ENCODE results near the gene DOCK4.

DOCK4 gene

GRCh38 chr7:111872450-111873325 lies 333.5 kb downstream of the DOCK4 start:
- in situ Hi-C loops (cut with HindIII; ENCODE audit: low sequenced_read_pairs): no loop called here

- in situ Hi-C loops (cut with HindIII; ENCODE audit: low sequenced_read_pairs): no loop called here
These were observed 334.9 kb downstream of the DOCK4 start for GRCh38 chr7:111871283-111871682.

GRCh38 chr7:111869280-111869679 lies 336.9 kb downstream of the DOCK4 start:
- in situ Hi-C loops (cut with HindIII; ENCODE audit: low sequenced_read_pairs): no loop called here

GRCh38 chr7:111867348-111867931 lies 338.8 kb downstream of the DOCK4 start:
- in situ Hi-C loops (cut with HindIII; ENCODE audit: low sequenced_read_pairs): no loop called here

GRCh38 chr7:111866787-111867186 lies 339.4 kb downstream of the DOCK4 start:
- in situ Hi-C loops (cut with HindIII; ENCODE audit: low sequenced_read_pairs): no loop called here

GRCh38 chr7:111865430-111865829 lies 340.8 kb downstream of the DOCK4 start:
- in situ Hi-C loops (cut with HindIII; ENCODE audit: low sequenced_read_pairs): no loop called here

GRCh38 chr7:111864291-111864976 lies 341.8 kb downstream of the DOCK4 start:
- in situ Hi-C loops (cut with HindIII; ENCODE audit: low sequenced_read_pairs): no loop called here

- in situ Hi-C loops (cut with HindIII; ENCODE audit: low sequenced_read_pairs): no loop called here
These were observed 342.9 kb downstream of the DOCK4 start for GRCh38 chr7:111863269-111863668.

- in situ Hi-C loops (cut with HindIII; ENCODE audit: low sequenced_read_pairs): no loop called here
These were observed 346.0 kb downstream of the DOCK4 start for GRCh38 chr7:111860248-111860647.

- in situ Hi-C loops (cut with HindIII; ENCODE audit: low sequenced_read_pairs): loop anchor here (10.0 kb wide), 1 partner anchor 94 kb away; no protein-coding TSS in a partner anchor
These were observed 347.9 kb downstream of the DOCK4 start for GRCh38 chr7:111858331-111858730.

- in situ Hi-C loops (cut with HindIII; ENCODE audit: low sequenced_read_pairs): loop anchor here (10.0 kb wide), 1 partner anchor 91 kb away; no protein-coding TSS in a partner anchor
These were observed 350.4 kb downstream of the DOCK4 start for GRCh38 chr7:111855842-111856227.

- in situ Hi-C loops (cut with HindIII; ENCODE audit: low sequenced_read_pairs): loop anchor here (10.0 kb wide), 1 partner anchor 90 kb away; no protein-coding TSS in a partner anchor
These were observed 350.9 kb downstream of the DOCK4 start for GRCh38 chr7:111855161-111855841.

GRCh38 chr7:111853201-111853990 lies 352.8 kb downstream of the DOCK4 start:
- in situ Hi-C loops (cut with HindIII; ENCODE audit: low sequenced_read_pairs): loop anchor here (10.0 kb wide), 1 partner anchor 89 kb away; no protein-coding TSS in a partner anchor

GRCh38 chr7:111852081-111852480 lies 354.1 kb downstream of the DOCK4 start:
- in situ Hi-C loops (cut with HindIII; ENCODE audit: low sequenced_read_pairs): loop anchor here (10.0 kb wide), 1 partner anchor 87 kb away; no protein-coding TSS in a partner anchor

GRCh38 chr7:111846898-111847297 lies 359.3 kb downstream of the DOCK4 start:
- in situ Hi-C loops (cut with HindIII; ENCODE audit: low sequenced_read_pairs): no loop called here

GRCh38 chr7:111845853-111846252 lies 360.3 kb downstream of the DOCK4 start:
- in situ Hi-C loops (cut with HindIII; ENCODE audit: low sequenced_read_pairs): no loop called here

- in situ Hi-C loops (cut with HindIII; ENCODE audit: low sequenced_read_pairs): no loop called here
These were observed 361.1 kb downstream of the DOCK4 start for GRCh38 chr7:111844904-111845671.

GRCh38 chr7:111842491-111842890 lies 363.7 kb downstream of the DOCK4 start:
- in situ Hi-C loops (cut with HindIII; ENCODE audit: low sequenced_read_pairs): no loop called here

GRCh38 chr7:111841596-111842205 lies 364.5 kb downstream of the DOCK4 start:
- in situ Hi-C loops (cut with HindIII; ENCODE audit: low sequenced_read_pairs): no loop called here

Data from endothelial cell of hepatic sinusoid (primary cell).